H9 (cell line): Measurements from ENCODE around the gene CIDEC. TPM values are rescaled to one million over a fixed set of nuclear protein-coding genes. Genes with fewer than 3 reads are reported as not detected.
A peak's percentile ranks its signal among the peaks of the same experiment; 100 is the strongest.

ENCODE experiments used
- DNase-seq: peaks from one replicate; pipeline ENCODE4 v3.0.0-alpha.2; 2017
- H2AFZ ChIP-seq: one replicate; pipeline ENCODE4 v1.6.1; 2013; ENCODE audit warnings: mild to moderate bottlenecking, low read length, control low read depth, moderate library complexity
- H2AK5ac ChIP-seq: 2 replicates; pipeline ENCODE4 v1.6.1; 2013; ENCODE audit warnings: low read length, control low read depth, mixed read lengths; ENCODE audit not compliant: insufficient read length
- H2BK120ac ChIP-seq: one replicate; pipeline ENCODE4 v1.6.1; 2013; ENCODE audit warnings: low read depth, mild to moderate bottlenecking, low read length, control low read depth, inconsistent platforms; ENCODE audit not compliant: poor library complexity, severe bottlenecking
- H2BK12ac ChIP-seq: 2 replicates; pipeline ENCODE4 v1.6.1; 2013; ENCODE audit warnings: low read length, control low read depth, mixed read lengths, low read depth; ENCODE audit not compliant: insufficient read length
- H2BK15ac ChIP-seq: 2 replicates; pipeline ENCODE4 v1.6.1; 2013; ENCODE audit warnings: low read depth, low read length, control low read depth
- H2BK20ac ChIP-seq: one replicate; pipeline ENCODE4 v1.6.1; 2013; ENCODE audit warnings: low read depth, mild to moderate bottlenecking, low read length, control low read depth, inconsistent platforms; ENCODE audit not compliant: poor library complexity, severe bottlenecking
- H2BK5ac ChIP-seq: 2 replicates; pipeline ENCODE4 v1.6.1; 2013; ENCODE audit warnings: low read length, control low read depth, mixed read lengths; ENCODE audit not compliant: insufficient read length
- H3K14ac ChIP-seq: 2 replicates; pipeline ENCODE4 v1.6.1; 2013; ENCODE audit warnings: low read length, control low read depth; ENCODE audit not compliant: insufficient read depth
- H3K18ac ChIP-seq: 2 replicates; pipeline ENCODE4 v1.6.1; 2013; ENCODE audit warnings: low read depth, mild to moderate bottlenecking, mixed read lengths, low read length, control low read depth; ENCODE audit not compliant: insufficient read length
- H3K23ac ChIP-seq: 2 replicates; pipeline ENCODE4 v1.6.1; 2013; ENCODE audit warnings: low read length, control low read depth, mixed read lengths, low read depth; ENCODE audit not compliant: insufficient read length
- H3K23me2 ChIP-seq: 2 replicates; pipeline ENCODE4 v1.6.1; 2013; ENCODE audit warnings: low read depth, mild to moderate bottlenecking, mixed read lengths, low read length, control low read depth; ENCODE audit not compliant: insufficient read length, poor library complexity, severe bottlenecking
- H3K27ac ChIP-seq: 2 replicates; pipeline ENCODE4 v1.5.1; 2013; ENCODE audit warnings: low read length, control low read depth, mixed read lengths, low read depth; ENCODE audit not compliant: insufficient read length
- H3K27me3 ChIP-seq: 2 replicates; pipeline ENCODE4 v1.6.1; 2013; ENCODE audit warnings: low read length, control low read depth, inconsistent platforms; ENCODE audit not compliant: insufficient read depth
- H3K4ac ChIP-seq: 2 replicates; pipeline ENCODE4 v1.6.1; 2013; ENCODE audit warnings: low read depth, mild to moderate bottlenecking, control low read depth, inconsistent platforms, low read length, moderate library complexity
- H3K4me1 ChIP-seq: 2 replicates; pipeline ENCODE4 v1.6.1; 2013; ENCODE audit warnings: low read length, control low read depth, inconsistent platforms; ENCODE audit not compliant: insufficient read depth
- H3K4me2 ChIP-seq: 2 replicates; pipeline ENCODE4 v1.6.1; 2013; ENCODE audit warnings: low read length, control low read depth, mixed read lengths; ENCODE audit not compliant: insufficient read length, insufficient read depth
- H3K56ac ChIP-seq: 2 replicates; pipeline ENCODE4 v1.6.1; 2013; ENCODE audit warnings: low read depth, mild to moderate bottlenecking, mixed read lengths, low read length, control low read depth; ENCODE audit not compliant: insufficient read length
- H3K79me1 ChIP-seq: 2 replicates; pipeline ENCODE4 v1.6.1; 2013; ENCODE audit warnings: low read depth, mild to moderate bottlenecking, moderate library complexity, low read length, control low read depth, inconsistent platforms; ENCODE audit not compliant: insufficient read depth, poor library complexity, severe bottlenecking
- H3K79me2 ChIP-seq: 2 replicates; pipeline ENCODE4 v1.6.1; 2013; ENCODE audit warnings: low read length, control low read depth, inconsistent platforms; ENCODE audit not compliant: insufficient read depth
- H3K9ac ChIP-seq: 2 replicates; pipeline ENCODE4 v1.6.1; 2013; ENCODE audit warnings: low read length, control low read depth, mixed read lengths; ENCODE audit not compliant: insufficient read length; ENCODE audit errors: extremely low read depth
- H3K9me3 ChIP-seq: one replicate; pipeline ENCODE4 v1.6.1; 2013; ENCODE audit warnings: low read depth, low read length, inconsistent platforms; ENCODE audit not compliant: control insufficient read depth
- H3T11ph ChIP-seq: one replicate; pipeline ENCODE4 v1.6.1; 2013; ENCODE audit warnings: mild to moderate bottlenecking, low read length, control low read depth, inconsistent platforms
- H4K20me1 ChIP-seq: one replicate; pipeline ENCODE4 v1.6.1; 2013; ENCODE audit not compliant: control insufficient read depth, insufficient read length, insufficient read depth
- H4K5ac ChIP-seq: 2 replicates; pipeline ENCODE4 v1.6.1; 2013; ENCODE audit warnings: low read depth, mild to moderate bottlenecking, mixed read lengths, low read length, control low read depth; ENCODE audit not compliant: insufficient read length
- H4K8ac ChIP-seq: replicated peaks from 2 replicates; pipeline ENCODE4 v1.6.1; 2013; ENCODE audit warnings: low read length, control low read depth, mixed read lengths, low read depth; ENCODE audit not compliant: insufficient read length
- H4K91ac ChIP-seq: 2 replicates; pipeline ENCODE4 v1.6.1; 2013; ENCODE audit warnings: low read depth, mild to moderate bottlenecking, moderate library complexity, mixed read lengths, low read length, control low read depth; ENCODE audit not compliant: insufficient read length
- H3K27ac Mint-ChIP-seq, 3 experiments: 2 replicates in 2 of 3; 3 replicates in 1 of 3; pipeline ENCODE4 v1.8.0; 2020 to 2021; ENCODE audit warnings: mixed read lengths in 3 of 3, mild to moderate bottlenecking in 1 of 3, moderate library complexity in 1 of 3
- H3K27me3 Mint-ChIP-seq: 2 replicates; pipeline ENCODE4 v1.8.0; 2021; ENCODE audit warnings: low read depth, mild to moderate bottlenecking, moderate library complexity, mixed read lengths
- H3K36me3 Mint-ChIP-seq, 3 experiments: 2 replicates in 2 of 3; 3 replicates in 1 of 3; pipeline ENCODE4 v1.8.0; 2020 to 2021; ENCODE audit warnings: low read depth in 3 of 3, mixed read lengths in 3 of 3; ENCODE audit not compliant: insufficient read depth in 1 of 3
- H3K4me1 Mint-ChIP-seq, 2 experiments: 2 replicates each; pipeline ENCODE4 v1.8.0; 2020; ENCODE audit warnings: mixed read lengths in 2 of 2
- H3K4me3 Mint-ChIP-seq, 2 experiments: 2 replicates in 1 of 2; 3 replicates in 1 of 2; pipeline ENCODE4 v1.8.0; 2020 to 2021; ENCODE audit warnings: mild to moderate bottlenecking in 2 of 2, mixed read lengths in 2 of 2, moderate library complexity in 1 of 2
- H3K9me3 Mint-ChIP-seq, 2 experiments: 2 replicates in 1 of 2; 3 replicates in 1 of 2; pipeline ENCODE4 v1.8.0; 2020; ENCODE audit warnings: mild to moderate bottlenecking in 2 of 2, mixed read lengths in 2 of 2, moderate library complexity in 1 of 2
- CTCF ChIP-seq: fragments of 200-600 bp; sonication (generic); conservative IDR thresholded peaks from 3 replicates; pipeline ENCODE4 v1.8.0; 2021; ENCODE audit warnings: antibody characterized with exemption, mild to moderate bottlenecking
- WGBS: extraction: QIAGEN DNeasy Blood & Tissue Kit; methylation state at CpG from one replicate; pipeline ENCODE4 v1.1.7; 2013; ENCODE audit warnings: missing lambda C conversion rate, low lambda C conversion rate, mixed read lengths; ENCODE audit not compliant: insufficient read length; ENCODE audit errors: extremely low coverage; 5-methylcytosine and 5-hydroxymethylcytosine counted together
- total RNA-seq: library from RNA; stranded (reverse); gene quantifications from 2 replicates; pipeline ENCODE4 v1.2.1, GENCODE V29; 2021

The CIDEC gene
- total RNA-seq, 1 experiment from 2014 or later, result not detected

GRCh38 chr3:9864200-9864927, 15.7 kb downstream of the CIDEC start:
- no peak overlapping the region for H3K27ac Mint-ChIP-seq
- peaks cover 5% of the 10 kb centered on the region for H3K23me2 ChIP-seq
- H3K9ac ChIP-seq, result no peak overlapping the region
- no peaks in the 10 kb centered on the region for H3K4me1 ChIP-seq
- H3K27me3 Mint-ChIP-seq, result peaks cover 31% of the 10 kb centered on the region
- H4K20me1 ChIP-seq, result no peaks in the 10 kb centered on the region
- no peak overlapping the region for H2BK12ac ChIP-seq
- H3K9me3 Mint-ChIP-seq, result no peaks in the 10 kb centered on the region
- H3K4me2 ChIP-seq, result no peak overlapping the region
- peaks cover 12 to 20% of the 10 kb centered on the region in 2 experiments for H3K4me1 Mint-ChIP-seq
- no peak overlapping the region for H3T11ph ChIP-seq
- no peak overlapping the region for H2BK120ac ChIP-seq
- no peaks in the 10 kb centered on the region for H3K79me1 ChIP-seq
- no peak overlapping the region for H3K56ac ChIP-seq
- H3K4ac ChIP-seq, result no peak overlapping the region
- no peaks in the 10 kb centered on the region for H3K36me3 Mint-ChIP-seq
- no peak overlapping the region for H2BK20ac ChIP-seq
- no peaks in the 10 kb centered on the region for H3K9me3 ChIP-seq
- H3K4me3 Mint-ChIP-seq, result peak overlapping the region in 1 of 2 experiments; percentile 32; a peak in 1 of 5 replicates
- no peak overlapping the region for H4K5ac ChIP-seq
- DNase-seq, result no peak
- H3K79me2 ChIP-seq, result no peaks in the 10 kb centered on the region
- no peak for TF ChIP-seq CTCF
- no peak overlapping the region for H2AFZ ChIP-seq
- H3K18ac ChIP-seq, result no peak overlapping the region
- H2BK5ac ChIP-seq, result no peak overlapping the region
- no peak overlapping the region for H2BK15ac ChIP-seq
- no peak overlapping the region for H4K91ac ChIP-seq
- H3K14ac ChIP-seq, result no peak overlapping the region
- H3K27ac ChIP-seq, result no peak overlapping the region
- H3K27me3 ChIP-seq, result no peaks in the 10 kb centered on the region; the same call in 1 of the 2 replicates
- H4K8ac ChIP-seq, result no peak overlapping the region
- no peak overlapping the region for H2AK5ac ChIP-seq
- H3K23ac ChIP-seq, result no peak overlapping the region
- WGBS, result no CpG with 5 or more reads among the region's 16 CpGs
